HUES64 (cell line): ENCODE data around the gene COMMD3.
A peak's percentile ranks its signal among the peaks of the same experiment; 100 is the strongest.

ENCODE experiments used
- H3K27ac ChIP-seq: 2 replicates; pipeline ENCODE4 v1.7.0; 2013; ENCODE audit warnings: low read depth, low read length, inconsistent platforms
- H3K27me3 ChIP-seq: 2 replicates; pipeline ENCODE4 v1.6.1; 2013; ENCODE audit warnings: mild to moderate bottlenecking, low read length; ENCODE audit not compliant: insufficient read depth
- H3K36me3 ChIP-seq: 2 replicates; pipeline ENCODE4 v1.6.1; 2013; ENCODE audit warnings: mild to moderate bottlenecking, low read length; ENCODE audit not compliant: insufficient read depth
- H3K4me1 ChIP-seq: 2 replicates; pipeline ENCODE4 v1.6.1; 2013; ENCODE audit warnings: mild to moderate bottlenecking, low read length, moderate library complexity; ENCODE audit not compliant: insufficient read depth
- H3K4me3 ChIP-seq: 2 replicates; pipeline ENCODE4 v1.5.1; 2013; ENCODE audit warnings: mild to moderate bottlenecking, low read length, moderate library complexity
- H3K9ac ChIP-seq: 2 replicates; pipeline ENCODE4 v1.6.1; 2013; ENCODE audit warnings: mild to moderate bottlenecking, low read depth, low read length
- H3K9me3 ChIP-seq: 2 replicates; pipeline ENCODE4 v1.6.1; 2013; ENCODE audit warnings: low read depth, low read length; ENCODE audit not compliant: insufficient read depth
- WGBS: fragments of 150-250, 120-280 bp; methylation state at CpG from one replicate; pipeline ENCODE4 v1.1.7; 2013; ENCODE audit warnings: missing lambda C conversion rate; 5-methylcytosine and 5-hydroxymethylcytosine counted together

Gene COMMD3

DNA sequence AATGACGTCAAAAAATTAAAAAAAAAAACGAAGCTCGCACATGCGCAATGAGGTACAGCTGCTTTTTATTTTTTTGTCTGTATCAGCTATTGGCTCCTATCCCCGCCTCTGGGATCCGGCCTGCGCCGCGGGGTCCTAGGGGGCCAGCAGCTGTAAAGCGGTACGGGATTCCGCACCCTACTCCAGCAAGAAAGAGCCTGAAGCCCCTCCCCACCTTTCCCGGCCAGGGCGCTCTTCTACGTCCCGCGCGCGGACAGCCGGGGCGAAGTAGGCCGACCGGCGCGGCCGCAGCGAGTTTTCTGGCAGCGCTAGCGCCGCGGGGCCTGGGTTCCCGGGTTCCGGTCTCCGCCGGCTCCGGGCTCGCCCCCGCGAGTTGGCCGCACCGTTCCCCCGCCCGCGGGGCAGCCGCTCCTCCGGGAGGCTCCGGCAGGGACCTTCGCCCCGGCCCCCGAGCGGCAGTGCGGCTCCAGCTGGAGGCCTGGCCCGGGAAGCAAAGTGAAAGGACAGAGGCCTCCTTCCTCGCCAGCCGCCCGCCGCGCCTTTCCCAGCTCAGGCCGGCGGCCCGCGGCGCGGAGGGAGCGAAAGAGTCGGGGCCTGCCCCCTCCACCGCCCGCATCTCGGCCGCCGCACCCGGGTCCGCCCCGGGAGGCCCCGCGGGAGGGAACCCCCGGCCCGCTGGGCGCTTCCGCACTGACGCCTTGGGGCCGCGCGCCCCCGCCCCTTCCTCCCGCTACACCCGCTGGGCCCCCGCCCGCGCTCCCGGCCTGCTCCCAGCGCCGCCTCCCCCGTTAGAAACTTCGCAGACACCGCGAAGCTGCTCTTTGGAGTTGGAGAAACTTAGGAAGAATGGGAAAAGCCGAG lies 24.4 kb downstream of the COMMD3 start:
- H3K9me3 ChIP-seq = no peaks in the 10 kb centered on the region
- H3K27me3 ChIP-seq = peaks cover 100% of the 10 kb centered on the region
- H3K4me1 ChIP-seq = peaks cover 20% of the 10 kb centered on the region
- 0 out of 2 replicates have a peak overlapping the region, but pooled peaks have one; percentile 12 for H3K9ac ChIP-seq
- peak overlapping the region; percentile 61 for H3K4me3 ChIP-seq
- H3K36me3 ChIP-seq = no peaks in the 10 kb centered on the region
- no peak overlapping the region for H3K27ac ChIP-seq
- under 1% methylated on average over 98 of the region's 98 CpGs for WGBS

DNA sequence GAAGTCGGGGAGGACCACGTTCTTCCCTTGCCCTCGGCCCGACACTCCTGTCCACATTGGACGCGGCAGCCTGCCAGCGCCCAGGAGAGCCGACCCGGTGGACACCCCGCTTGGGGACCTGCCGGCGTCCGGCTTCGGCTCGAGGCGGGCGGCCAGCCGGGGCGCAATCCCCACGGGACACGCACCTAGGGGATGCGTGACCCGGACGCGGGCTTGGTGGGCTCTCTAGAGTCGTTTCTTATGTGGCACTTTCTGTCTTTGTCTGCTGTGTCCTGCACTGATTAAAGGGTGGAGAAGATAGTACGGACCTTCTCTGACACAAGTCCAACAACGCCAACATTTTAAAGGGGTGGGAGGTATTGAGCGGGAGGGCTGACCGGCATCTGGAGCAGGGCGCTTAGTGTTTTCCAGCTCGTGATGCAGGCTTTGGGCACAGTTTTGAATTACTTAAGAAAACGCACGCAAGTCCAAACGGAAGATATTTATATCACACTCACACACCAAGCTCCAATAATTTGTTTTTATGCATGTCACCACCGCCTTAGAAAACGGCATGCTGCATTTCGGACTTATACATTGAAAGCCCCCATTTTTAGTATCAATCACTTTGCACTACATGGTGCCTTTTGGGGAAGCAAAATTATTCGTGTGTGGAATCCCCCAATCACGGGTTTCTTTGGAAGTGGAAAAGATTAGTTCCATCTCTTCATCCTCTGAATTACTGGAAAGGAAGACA lies 25.2 kb downstream of the COMMD3 start:
- H3K4me1 ChIP-seq = peaks cover 20% of the 10 kb centered on the region
- H3K9me3 ChIP-seq = no peaks in the 10 kb centered on the region
- H3K27ac ChIP-seq = no peak overlapping the region
- peaks cover 100% of the 10 kb centered on the region for H3K27me3 ChIP-seq
- no peaks in the 10 kb centered on the region for H3K36me3 ChIP-seq
- 1% methylated on average over 40 of the region's 40 CpGs for WGBS
- H3K9ac ChIP-seq = no peak overlapping the region
- H3K4me3 ChIP-seq = peak overlapping the region; percentile 61

DNA sequence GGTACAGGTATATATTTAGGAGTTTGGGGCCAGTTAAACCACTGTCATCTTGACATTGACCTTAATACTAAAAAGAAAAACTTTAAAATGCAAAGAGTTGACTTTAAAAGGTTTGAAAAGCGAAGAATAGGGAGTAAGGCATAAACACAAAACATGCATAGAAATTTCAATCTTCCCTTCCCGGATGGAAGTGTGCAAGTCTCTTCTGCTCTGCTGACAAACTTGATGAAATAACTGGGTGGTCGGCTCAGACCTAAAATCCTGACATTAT lies 25.7 kb downstream of the COMMD3 start:
- Histone ChIP-seq H3K4me1 (peaks cover 20% of the 10 kb centered on the region), H3K9ac (no peak overlapping the region), H3K4me3 (no peak overlapping the region), H3K27me3 (peaks cover 100% of the 10 kb centered on the region), H3K9me3 (no peaks in the 10 kb centered on the region), H3K36me3 (no peaks in the 10 kb centered on the region), H3K27ac (no peak overlapping the region)
- 26% methylated on average over 3 of the region's 3 CpGs for WGBS

DNA sequence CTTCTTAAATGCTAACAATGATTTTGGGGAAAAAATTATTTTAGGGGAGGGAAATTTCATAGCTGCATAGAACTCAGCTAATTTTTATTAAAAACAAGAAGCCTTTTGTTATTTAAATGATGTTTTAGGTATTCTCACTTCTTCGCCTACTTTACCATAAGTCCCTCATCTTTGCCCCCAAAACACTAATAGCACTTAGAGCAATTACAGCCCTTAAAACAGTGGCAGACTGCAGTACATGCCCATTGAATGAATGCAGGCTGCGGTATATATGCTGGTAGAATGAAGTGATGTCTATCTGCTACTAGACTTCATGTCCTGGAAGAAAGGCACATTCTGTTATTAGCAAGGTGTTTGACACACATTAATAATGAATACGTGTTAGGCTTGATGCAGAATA lies 26.2 kb downstream of the COMMD3 start:
- H3K9me3 ChIP-seq = no peaks in the 10 kb centered on the region
- no peaks in the 10 kb centered on the region for H3K36me3 ChIP-seq
- WGBS = 13% methylated on average over 2 of the region's 3 CpGs
- H3K27ac ChIP-seq = no peak overlapping the region
- H3K27me3 ChIP-seq = peaks cover 100% of the 10 kb centered on the region
- no peak overlapping the region for H3K4me3 ChIP-seq
- peaks cover 15% of the 10 kb centered on the region for H3K4me1 ChIP-seq
- H3K9ac ChIP-seq = no peak overlapping the region

DNA sequence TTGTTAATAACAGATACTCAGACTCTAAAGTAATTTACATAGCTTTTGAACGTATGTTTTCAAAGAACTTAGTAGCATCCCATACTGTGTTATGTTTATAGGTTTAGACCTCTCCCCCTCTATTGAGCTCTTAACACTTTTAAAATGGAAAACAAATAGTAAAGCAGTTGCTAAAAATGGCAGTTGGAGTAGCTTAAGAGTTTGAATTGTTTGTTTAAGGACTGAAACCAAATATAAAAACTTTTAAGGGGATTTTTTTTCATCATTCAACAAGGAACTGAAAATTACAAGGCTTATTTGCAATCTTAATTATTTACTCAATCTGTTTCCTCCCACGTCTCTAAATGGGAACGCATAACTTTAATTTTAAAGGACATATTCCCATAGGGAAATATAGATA lies 27.5 kb downstream of the COMMD3 start:
- Histone ChIP-seq H3K4me3 (no peak overlapping the region), H3K27me3 (peaks cover 100% of the 10 kb centered on the region)
- WGBS = no CpG with 5 or more reads among the region's 3 CpGs

DNA sequence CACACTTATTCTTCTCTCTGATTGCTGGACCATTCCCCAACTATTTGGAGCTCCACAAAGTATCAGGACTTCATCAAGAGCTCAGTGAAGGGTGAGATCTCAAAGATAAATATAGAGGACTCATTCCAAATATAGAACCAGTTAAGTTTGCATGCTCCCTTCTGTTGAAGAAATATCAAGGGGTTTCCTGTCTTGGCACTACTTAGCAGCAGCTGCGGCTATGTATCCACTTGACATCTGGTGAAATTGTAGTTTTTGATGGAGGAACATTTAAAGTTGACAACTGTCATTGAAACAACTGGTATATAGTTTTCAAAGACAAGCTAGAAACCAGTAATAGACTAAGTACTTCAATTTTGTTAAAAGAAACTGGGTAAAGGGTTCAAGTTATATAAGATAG lies 28.1 kb downstream of the COMMD3 start:
- Histone ChIP-seq H3K27ac (no peak overlapping the region), H3K36me3 (no peaks in the 10 kb centered on the region), H3K4me1 (peaks cover 6% of the 10 kb centered on the region), H3K27me3 (peaks cover 100% of the 10 kb centered on the region), H3K9ac (no peak overlapping the region), H3K9me3 (no peaks in the 10 kb centered on the region), H3K4me3 (no peak overlapping the region)
- WGBS = 33% methylated on average over 1 of the region's 1 CpG

More for the DNA sequence above, 27.5 kb downstream of the COMMD3 start:
- no peaks in the 10 kb centered on the region for H3K36me3 ChIP-seq
- peaks cover 6% of the 10 kb centered on the region for H3K4me1 ChIP-seq
- no peak overlapping the region for H3K9ac ChIP-seq
- no peaks in the 10 kb centered on the region for H3K9me3 ChIP-seq
- H3K27ac ChIP-seq = no peak overlapping the region

DNA sequence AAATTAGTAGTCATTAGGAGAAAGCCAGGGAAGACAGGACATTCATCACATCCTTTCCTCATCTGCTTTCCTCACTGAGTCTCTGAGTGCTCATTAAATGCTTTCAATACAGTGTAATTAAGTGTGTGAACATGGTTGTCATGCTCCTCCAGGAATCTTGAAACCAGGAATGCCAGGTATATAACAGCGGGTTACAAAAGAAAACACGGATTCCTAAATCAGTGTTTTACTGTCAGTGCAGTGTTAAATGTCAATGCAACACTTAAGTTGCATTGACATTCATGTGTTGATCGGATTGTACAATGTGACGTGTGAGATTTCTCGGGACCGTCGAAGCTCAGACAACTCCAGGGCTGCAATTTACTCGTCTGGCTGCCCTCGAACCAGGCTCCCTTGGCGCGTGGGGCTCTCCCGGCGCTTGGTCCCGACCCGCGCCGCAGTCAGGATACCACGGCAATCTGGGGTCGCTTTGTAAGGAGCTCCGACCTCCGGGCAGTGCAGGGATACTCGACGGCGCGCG lies 28.7 kb downstream of the COMMD3 start:
- no peaks in the 10 kb centered on the region for H3K9me3 ChIP-seq
- H3K36me3 ChIP-seq = no peaks in the 10 kb centered on the region
- no peak overlapping the region for H3K27ac ChIP-seq
- peaks cover 99% of the 10 kb centered on the region for H3K27me3 ChIP-seq
- WGBS = 7% methylated on average over 26 of the region's 26 CpGs
- peak overlapping the region; percentile 57 for H3K4me3 ChIP-seq
- peaks cover 3% of the 10 kb centered on the region for H3K4me1 ChIP-seq
- H3K9ac ChIP-seq = no peak overlapping the region

DNA sequence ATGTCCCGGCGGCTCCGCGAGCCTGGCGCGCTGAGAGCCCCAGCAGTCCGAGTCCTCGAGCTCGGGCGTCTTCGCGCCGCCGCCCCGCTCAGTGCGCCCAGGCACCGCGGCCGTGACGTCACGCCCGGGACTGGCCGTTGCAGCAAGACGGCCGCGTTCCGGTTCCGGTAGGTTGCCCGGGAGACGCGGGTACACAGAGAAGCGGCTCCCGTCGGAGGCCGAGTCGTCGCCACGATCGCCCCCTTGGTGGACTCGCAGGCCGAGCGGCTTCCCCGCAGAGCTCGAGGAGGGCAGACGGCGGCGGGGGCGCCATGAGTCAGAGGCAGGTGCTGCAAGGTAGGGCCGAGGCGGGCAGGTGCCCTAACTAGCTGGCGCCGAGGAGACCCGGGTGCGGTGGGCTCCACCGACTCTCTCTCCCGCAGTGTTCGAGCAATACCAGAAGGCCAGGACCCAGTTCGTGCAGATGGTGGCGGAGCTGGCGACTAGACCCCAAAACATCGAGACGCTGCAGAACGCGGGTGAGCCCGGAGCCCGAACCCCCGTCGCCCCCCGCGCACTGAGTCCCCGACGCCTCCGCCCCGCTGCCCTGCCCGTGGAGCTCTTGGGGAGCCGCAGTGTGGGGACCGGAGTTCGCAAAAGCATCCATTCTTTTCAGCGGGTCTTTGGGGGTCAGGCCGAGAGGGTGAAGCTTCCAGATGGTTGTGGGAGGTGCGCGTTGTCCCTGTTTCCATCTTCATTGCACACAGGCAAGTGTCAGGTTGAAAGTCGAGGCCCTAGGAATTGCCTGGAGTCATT lies 29.3 kb downstream of the COMMD3 start, which contains the start of gene SPAG6:
SPAG6 (plus strand) TSS at position 196 of the 795 bp plus-strand sequence; CDS start at position 312, 116 bp downstream.
- Histone ChIP-seq H3K4me1 (no peaks in the 10 kb centered on the region; the same call in 1 of the 2 replicates), H3K4me3 (peak within 1 kb of the TSS; percentile 57), H3K27ac (no peak within 1 kb of the TSS), H3K27me3 (peaks cover 94% of the 10 kb centered on the region), H3K9ac (no peak within 1 kb of the TSS; the same call in 1 of the 2 replicates), H3K36me3 (no peaks in the 10 kb centered on the region), H3K9me3 (no peaks in the 10 kb centered on the region)
- WGBS = 2% methylated on average over 83 of the region's 83 CpGs

DNA sequence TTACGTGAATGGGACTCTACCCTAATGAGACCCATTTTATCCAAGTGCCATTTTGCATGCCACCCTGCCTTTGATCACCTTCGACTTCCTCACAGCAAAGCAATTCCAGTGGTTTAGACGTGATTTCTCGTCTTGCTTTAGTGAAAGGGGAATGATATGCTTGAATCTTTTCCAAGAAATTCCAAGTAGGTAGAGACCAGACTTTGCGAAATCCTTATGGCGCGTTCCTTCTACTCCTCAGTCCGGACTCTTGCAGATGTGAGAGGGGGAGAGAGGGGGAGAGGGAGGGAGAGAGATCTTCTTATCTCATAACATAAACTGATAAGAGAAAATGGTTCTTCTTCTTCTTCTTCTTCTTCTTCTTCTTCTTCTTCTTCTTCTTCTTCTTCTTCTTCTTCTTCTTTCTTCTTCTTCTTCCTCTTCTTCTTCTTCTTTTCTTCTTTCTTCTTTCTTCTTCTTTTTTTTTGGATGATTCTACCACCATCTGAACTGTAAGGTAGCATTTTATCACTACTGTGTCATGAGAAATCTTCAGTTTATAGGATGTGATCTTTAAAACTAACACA lies 30.0 kb downstream of the COMMD3 start:
- H3K36me3 ChIP-seq = no peaks in the 10 kb centered on the region
- no peak overlapping the region for H3K9ac ChIP-seq
- H3K27me3 ChIP-seq = peaks cover 89% of the 10 kb centered on the region
- peak overlapping the region; percentile 57 for H3K4me3 ChIP-seq
- 16% methylated on average over 7 of the region's 8 CpGs for WGBS
- no peaks in the 10 kb centered on the region for H3K9me3 ChIP-seq
- H3K4me1 ChIP-seq = no peaks in the 10 kb centered on the region; the same call in 1 of the 2 replicates
- no peak overlapping the region for H3K27ac ChIP-seq

DNA sequence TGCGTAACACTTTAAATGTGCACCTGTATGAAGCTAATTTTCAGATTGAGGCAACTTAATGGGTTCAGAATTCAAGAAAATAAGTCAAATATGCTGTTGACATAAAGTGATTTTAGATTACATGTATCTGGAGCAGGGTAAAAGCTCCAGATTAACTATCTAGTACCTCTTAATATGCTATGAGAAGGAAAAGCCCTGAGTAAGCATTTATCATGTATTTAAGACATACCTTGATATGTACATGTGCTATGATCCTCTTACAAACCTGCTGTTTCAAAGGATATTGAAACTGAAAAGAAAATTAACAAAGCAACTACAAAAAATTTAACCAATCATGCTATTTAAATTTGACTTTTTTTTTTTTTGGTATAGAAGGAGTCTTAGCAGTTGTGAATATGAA lies 33.6 kb downstream of the COMMD3 start:
- Histone ChIP-seq H3K27me3 (peaks cover 53% of the 10 kb centered on the region), H3K4me1 (no peaks in the 10 kb centered on the region), H3K27ac (no peak overlapping the region), H3K9ac (no peak overlapping the region), H3K36me3 (no peaks in the 10 kb centered on the region), H3K4me3 (no peak overlapping the region), H3K9me3 (no peaks in the 10 kb centered on the region)
- 94% methylated on average over 1 of the region's 1 CpG for WGBS
